ENCODE data around the gene METRNL. TPM values are rescaled to one million over a fixed set of nuclear protein-coding genes. Genes with fewer than 3 reads are reported as not detected.

METRNL gene
- total RNA-seq, 4 donors from 2014 or later: 80.3 to 137 (median 87.7) TPM

- Histone ChIP-seq H3K4me3 (no peak overlapping the region), H3K27ac (peak overlapping the region; percentile 8 to 84 (median 64)), H3K36me3 (peaks cover 9 to 11% (median 10%) of the 10 kb centered on the region in 3 donors), H3K9me3 (no peaks in the 10 kb centered on the region), H3K4me1 (peaks cover 45 to 94% (median 54%) of the 10 kb centered on the region in 3 donors), H3K27me3 (peaks cover 0 to 46% (median 0%) of the 10 kb centered on the region in 4 donors)
- DNase-seq: no peak
- intact Hi-C loops (cut with DNase I): no loop called here
- no peak for TF ChIP-seq POLR2A (IDR thresholded peaks at IDR 0.05)
- WGBS, 2 donors: 20% methylated on average over 7 of the region's 22 CpGs; no CpG with 5 or more reads in 1 of the 2 donors
Measured at GRCh38 chr17:83100853-83101391, 21.5 kb downstream of the METRNL start.

DNA sequence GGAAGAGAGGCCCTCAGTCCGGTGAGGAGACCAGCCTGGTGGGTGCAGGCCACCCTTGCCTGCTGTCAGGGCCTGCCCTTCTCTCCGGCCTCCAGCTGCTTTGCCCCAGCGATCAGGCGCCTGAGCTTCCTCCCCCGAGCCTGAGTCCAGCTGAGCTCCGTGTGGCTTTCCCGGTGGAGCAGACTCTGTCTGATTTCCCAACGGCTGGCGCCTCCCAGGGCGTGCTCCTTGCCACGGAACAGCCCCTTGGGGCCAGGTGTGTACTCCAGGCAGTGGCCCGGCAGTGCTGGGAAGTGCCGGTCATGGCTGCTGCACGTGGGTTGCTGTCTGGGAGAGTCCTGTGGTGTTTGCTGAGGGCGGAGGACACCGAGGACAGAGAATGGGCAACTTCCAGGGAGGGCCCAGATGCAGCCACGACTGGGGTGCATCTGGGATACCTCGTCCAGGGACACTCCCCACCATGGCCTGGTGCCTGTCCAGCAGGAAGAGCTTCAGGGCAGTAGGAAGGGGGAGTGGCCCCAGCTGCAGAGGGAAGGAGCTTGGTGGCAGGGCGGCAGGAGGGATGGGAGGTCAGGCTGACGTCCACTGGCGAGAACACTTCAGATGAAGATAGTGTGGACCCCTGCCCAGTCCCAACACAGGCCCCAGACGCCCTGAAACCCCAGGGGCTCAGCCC lies 22.5 kb downstream of the METRNL start:
- H3K4me3 ChIP-seq: peak overlapping the region in 1 of 4 donors; percentile 37

DNA sequence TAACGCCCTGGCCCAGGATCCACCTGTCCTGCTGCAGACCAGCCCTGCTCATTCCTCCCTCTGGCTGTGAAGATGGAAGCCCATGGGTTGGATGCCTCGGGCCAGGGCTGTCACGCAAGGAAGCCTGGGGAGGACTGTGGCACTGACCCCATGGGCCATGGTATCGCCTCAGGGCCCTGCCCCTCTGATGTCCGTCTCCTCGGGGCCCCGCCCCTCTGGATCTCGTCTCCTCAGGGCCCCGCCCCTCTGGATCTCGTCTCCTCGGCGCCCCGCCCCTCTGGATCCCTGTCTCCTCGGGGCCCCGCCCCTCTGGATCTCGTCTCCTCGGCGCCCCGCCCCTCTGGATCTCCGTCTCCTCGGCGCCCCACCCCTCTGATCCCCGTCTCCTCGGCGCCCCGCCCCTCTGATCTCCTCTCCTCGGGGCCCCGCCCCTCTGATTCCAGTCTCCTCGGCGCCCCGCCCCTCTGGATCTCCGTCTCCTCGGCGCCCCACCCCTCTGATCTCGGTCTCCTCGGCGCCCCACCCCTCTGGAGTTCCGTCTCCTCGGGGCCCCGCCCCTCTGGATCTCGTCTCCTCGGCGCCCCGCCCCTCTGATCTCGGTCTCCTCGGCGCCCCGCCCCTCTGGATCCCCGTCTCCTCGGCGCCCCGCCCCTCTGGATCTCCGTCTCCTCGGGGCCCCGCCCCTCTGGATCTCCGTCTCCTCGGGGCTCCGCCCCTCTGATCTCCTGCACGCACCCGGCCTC lies 24.0 kb downstream of the METRNL start:
- H3K4me1 ChIP-seq: peaks cover 30 to 73% (median 33%) of the 10 kb centered on the region in 3 donors
- DNase-seq: no peak

More for the DNA sequence above, 22.5 kb downstream of the METRNL start:
- no peak for DNase-seq
- Histone ChIP-seq H3K4me1 (peaks cover 40 to 88% (median 44%) of the 10 kb centered on the region in 3 donors), H3K36me3 (peaks cover 0 to under 1% (median under 1%) of the 10 kb centered on the region in 3 donors), H3K27ac (peak overlapping the region in 3 of 4 donors; percentile 59 to 84 (median 69)), H3K27me3 (peaks cover 0 to 46% (median 0%) of the 10 kb centered on the region in 4 donors), H3K9me3 (no peaks in the 10 kb centered on the region)
- 37% methylated on average over 2 of the region's 22 CpGs; no CpG with 5 or more reads in 1 of the 2 donors for WGBS, 2 donors
- intact Hi-C loops (cut with DNase I): no loop called here
- TF ChIP-seq CTCF (IDR thresholded peaks at IDR 0.05) (no peak), POLR2A (IDR thresholded peaks at IDR 0.05) (peak in 1 of 4 donors; percentile 36)

DNA sequence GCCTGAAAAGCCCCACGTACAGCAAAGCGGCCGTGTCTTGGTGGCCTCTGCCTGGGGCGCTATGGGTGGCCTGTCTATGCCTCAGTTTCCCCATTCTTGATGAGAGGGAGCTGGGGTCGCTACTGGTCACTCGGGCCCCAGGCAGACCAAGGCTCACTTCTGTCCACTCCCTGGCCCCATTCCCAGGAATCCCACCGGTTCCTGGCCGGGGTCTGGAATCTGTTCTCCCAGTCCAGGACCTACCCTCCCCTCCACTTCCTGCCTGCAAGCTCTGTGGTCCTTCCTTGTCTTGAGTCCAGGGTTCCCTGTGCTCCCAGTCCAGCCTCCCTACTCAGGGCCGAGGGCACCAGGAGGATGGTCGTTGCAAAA lies 24.5 kb downstream of the METRNL start:
- 30 to 90% methylated on average over 2 of the region's 10 CpGs for WGBS, 2 donors
- peaks cover 24 to 69% (median 28%) of the 10 kb centered on the region in 3 donors for H3K4me1 ChIP-seq
- peak overlapping the region in 2 of 4 donors; percentile 49 to 52 for H3K27ac ChIP-seq
- TF ChIP-seq CTCF (IDR thresholded peaks at IDR 0.05) (no peak), POLR2A (IDR thresholded peaks at IDR 0.05) (no peak)
- no peaks in the 10 kb centered on the region for H3K9me3 ChIP-seq
- H3K36me3 ChIP-seq: no peaks in the 10 kb centered on the region
- H3K27me3 ChIP-seq: peaks cover 0 to 54% (median 0%) of the 10 kb centered on the region in 4 donors
- H3K4me3 ChIP-seq: peak overlapping the region in 1 of 4 donors; percentile 5
- intact Hi-C loops (cut with DNase I): no loop called here
- no peak for DNase-seq

More for the DNA sequence above, 24.0 kb downstream of the METRNL start:
- peak overlapping the region in 2 of 4 donors; percentile 9 to 43 for H3K4me3 ChIP-seq
- intact Hi-C loops (cut with DNase I): no loop called here
- no peaks in the 10 kb centered on the region for H3K36me3 ChIP-seq
- peak overlapping the region in 2 of 4 donors; percentile 49 to 52 for H3K27ac ChIP-seq
- no peaks in the 10 kb centered on the region for H3K9me3 ChIP-seq
- no CpG with 5 or more reads among the region's 60 CpGs for WGBS, 2 donors
- peaks cover 0 to 54% (median 0%) of the 10 kb centered on the region in 4 donors for H3K27me3 ChIP-seq
- TF ChIP-seq POLR2A (IDR thresholded peaks at IDR 0.05) (no peak), CTCF (IDR thresholded peaks at IDR 0.05) (no peak)

DNA sequence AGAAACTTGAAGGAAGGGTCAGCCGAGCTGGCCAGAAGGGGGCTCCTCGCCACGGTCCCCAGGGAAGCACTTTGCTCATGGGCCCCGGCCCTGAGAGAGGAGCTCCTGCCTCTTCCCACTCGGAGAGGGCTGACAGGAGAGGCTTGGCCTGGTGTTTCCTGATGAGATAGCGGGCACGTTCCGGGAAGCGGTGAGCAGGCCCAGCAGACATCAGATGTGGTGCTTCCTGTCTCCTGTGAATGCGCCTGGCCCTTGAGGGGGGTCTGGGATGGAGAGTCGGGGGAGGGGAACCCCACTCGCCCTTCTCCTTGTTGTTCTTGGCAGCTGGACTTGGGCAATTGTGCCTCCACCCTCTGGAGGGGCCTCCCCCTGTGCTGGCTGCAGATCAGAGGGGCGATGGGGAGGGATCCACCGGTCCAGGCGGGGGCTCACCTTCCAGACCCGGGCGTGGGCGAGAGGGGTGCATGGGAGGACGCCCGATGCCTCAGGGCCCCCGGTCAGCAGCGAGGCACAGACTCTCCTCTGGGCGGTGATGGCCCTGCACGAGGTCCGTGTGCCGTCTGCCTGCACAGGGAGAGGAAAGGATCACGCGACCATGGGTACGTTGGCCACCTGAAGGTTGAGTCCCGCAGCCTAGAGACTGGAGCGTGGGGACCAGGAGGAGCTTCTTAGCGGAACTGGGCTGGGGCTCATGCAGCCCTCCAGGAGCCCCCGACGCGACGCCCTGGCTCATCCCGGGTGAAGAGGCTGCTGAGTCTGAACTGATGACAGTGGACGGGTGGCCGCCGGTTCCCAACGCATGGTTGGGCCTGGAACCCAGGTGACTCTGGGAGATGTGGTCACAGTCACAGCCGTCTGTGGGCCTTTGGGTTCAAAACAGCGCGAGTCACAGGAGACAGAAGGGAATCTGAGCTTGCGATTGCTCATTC lies 25.4 kb downstream of the METRNL start:
- Histone ChIP-seq H3K9me3 (no peaks in the 10 kb centered on the region), H3K4me1 (peaks cover 22 to 69% (median 23%) of the 10 kb centered on the region in 3 donors), H3K36me3 (no peaks in the 10 kb centered on the region), H3K4me3 (no peak overlapping the region), H3K27ac (peak overlapping the region in 3 of 4 donors; percentile 5 to 65 (median 52)), H3K27me3 (peaks cover 0 to 54% (median 0%) of the 10 kb centered on the region in 4 donors)
- TF ChIP-seq CTCF (IDR thresholded peaks at IDR 0.05): no peak
- no peak for TF ChIP-seq POLR2A (IDR thresholded peaks at IDR 0.05)
- 68 to 82% methylated on average over 12 to 20 of the region's 45 CpGs for WGBS, 2 donors
- no peak for DNase-seq
- intact Hi-C loops (cut with DNase I): no loop called here

All from esophagus squamous epithelium (tissue), 5 donors.